GM12865 (cell line): Measurements from ENCODE around the gene GPX7.

ENCODE experiments used
- DNase-seq: peaks from one replicate; pipeline ENCODE4 v3.0.0; 2010; ENCODE audit warnings: low read depth
- H3K4me3 ChIP-seq: 2 replicates; pipeline ENCODE4 v1.5.1; 2011; ENCODE audit warnings: mild to moderate bottlenecking, low read depth, low read length, control low read depth
- CTCF ChIP-seq: IDR thresholded peaks from 2 replicates; pipeline ENCODE4 v1.5.1; 2011; ENCODE audit warnings: low read length, control low read depth, low read depth, inconsistent platforms; ENCODE audit not compliant: insufficient read depth; ENCODE audit errors: missing control alignments

The GPX7 gene

GRCh38 chr1:52595061-52595460, 7.1 kb upstream of the GPX7 start:
- DNase-seq: no peak
- no peak for TF ChIP-seq CTCF
- H3K4me3 ChIP-seq: no peak overlapping the region

GRCh38 chr1:52597912-52598311, 4.3 kb upstream of the GPX7 start:
- no peak overlapping the region for H3K4me3 ChIP-seq
- DNase-seq: no peak
- TF ChIP-seq CTCF: no peak

DNA sequence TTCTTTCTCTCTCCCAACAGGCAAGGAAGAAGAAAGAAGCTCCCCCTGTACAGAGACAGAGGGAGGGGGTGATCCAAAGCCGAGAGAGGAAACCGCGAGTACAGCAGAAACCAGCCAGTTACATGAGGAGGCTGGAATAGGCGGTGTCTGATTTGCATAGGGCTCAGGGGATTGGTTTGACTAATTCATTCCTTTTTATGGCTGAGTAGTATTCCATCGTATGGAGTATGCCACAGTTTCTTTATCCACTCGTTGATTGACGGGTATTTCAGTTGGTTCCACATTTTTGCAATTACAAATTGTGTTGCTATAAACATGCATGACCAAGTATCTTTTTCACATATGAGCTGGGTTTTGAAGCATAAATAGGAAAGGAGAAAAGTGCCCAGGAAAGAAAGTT, 3.4 kb upstream of the GPX7 start:
- no peak for TF ChIP-seq CTCF
- DNase-seq: no peak

DNA sequence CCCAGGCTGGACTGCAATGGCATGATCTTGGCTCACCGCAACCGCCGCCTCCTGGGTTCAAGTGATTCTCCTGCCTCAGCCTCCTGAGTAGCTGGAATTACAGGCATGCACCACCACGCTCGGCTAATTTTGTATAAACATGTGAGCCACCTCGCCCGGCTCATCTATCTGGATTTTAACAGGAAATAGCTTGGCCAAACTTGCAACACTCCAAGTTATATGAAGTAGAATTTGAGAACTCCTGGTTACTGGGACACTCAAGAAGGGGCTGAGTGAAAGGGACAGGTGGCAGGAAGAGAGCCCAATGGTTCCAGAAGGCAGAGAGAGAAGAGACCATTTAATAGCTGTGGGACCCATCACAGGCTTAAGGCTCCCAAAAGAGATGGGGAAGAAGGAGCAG, 2.9 kb upstream of the GPX7 start:
- H3K4me3 ChIP-seq: no peak overlapping the region
- no peak for TF ChIP-seq CTCF
- no peak for DNase-seq

More for the DNA sequence above, 3.4 kb upstream of the GPX7 start:
- H3K4me3 ChIP-seq: no peak overlapping the region

- no peak for DNase-seq
- no peak overlapping the region for H3K4me3 ChIP-seq
- no peak for TF ChIP-seq CTCF
Observed at GRCh38 chr1:52600533-52601179, 1.5 kb upstream of the GPX7 start.

DNA sequence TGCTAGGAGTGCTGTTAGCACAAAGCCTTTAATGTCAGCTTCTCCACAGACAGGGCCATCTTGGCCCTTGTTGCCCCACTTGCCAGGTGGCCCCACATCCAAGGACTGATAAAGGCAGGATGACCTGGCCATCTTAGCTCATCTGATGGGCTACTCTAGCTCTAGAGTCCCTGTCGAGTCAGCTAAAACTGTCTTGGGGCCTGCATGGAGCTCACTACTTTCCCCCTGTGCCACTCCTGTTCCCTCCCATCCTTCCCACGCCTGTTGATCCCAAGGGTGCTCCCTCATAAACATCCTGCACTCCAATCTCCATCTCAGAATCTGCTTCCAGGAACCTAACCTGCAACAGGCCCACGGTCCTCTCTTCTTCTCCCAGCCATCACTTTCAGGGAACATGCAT, 652 bp upstream of the GPX7 start:
- H3K4me3 ChIP-seq: 0 out of 2 replicates have a peak overlapping the region, but pooled peaks have one; percentile 51
- no peak for DNase-seq

More for the DNA sequence above, 652 bp upstream of the GPX7 start:
- TF ChIP-seq CTCF: no peak
